CMK (cell line): Measurements from ENCODE around the gene ANKRD63.

ENCODE experiments used
- DNase-seq: peaks from one replicate; pipeline ENCODE4 v3.0.0-alpha.2; 2010; ENCODE audit warnings: low read depth

ANKRD63 gene

DNA sequence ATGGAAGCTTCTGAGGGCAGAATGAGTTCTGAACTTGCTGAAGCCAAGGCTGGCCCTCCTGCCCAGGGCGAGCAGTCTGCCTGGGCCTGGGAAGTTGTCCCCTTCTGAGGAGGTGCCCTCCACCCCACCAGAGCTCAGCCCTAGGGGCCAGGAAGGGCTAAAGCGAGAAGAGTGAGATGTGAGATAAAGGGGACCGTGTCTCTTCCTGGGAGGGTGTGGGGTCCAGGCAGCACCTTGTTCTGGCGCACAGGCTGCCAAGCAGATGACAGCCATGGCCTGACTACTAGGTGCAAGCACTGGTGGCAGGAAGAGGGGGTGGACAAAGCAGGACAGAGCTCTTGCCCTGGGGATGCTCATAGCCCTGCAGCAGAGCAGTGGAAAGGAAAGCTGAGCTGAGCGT is 40.3 kb downstream of the ANKRD63 start:
- DNase-seq, result no peak

DNA sequence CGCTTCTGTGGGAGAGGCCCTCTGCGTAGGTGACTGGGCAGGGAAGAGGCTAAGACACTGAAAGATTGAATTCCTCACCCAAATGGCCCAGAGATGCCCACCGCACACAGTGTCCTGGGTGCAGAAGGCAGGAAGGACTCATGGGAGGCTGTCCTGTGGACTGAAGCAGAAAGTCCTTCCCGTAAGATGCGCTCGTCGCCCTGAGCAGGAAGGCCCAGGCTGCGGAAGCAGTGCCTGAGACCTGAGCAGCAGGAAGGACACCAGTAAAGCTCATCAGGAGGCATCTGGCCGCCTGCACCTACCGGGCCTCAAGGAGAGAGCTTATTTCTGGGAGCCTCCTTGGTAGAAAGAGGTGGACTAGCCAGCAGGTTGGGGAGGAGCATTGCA is 40.7 kb downstream of the ANKRD63 start:
- no peak for DNase-seq

DNA sequence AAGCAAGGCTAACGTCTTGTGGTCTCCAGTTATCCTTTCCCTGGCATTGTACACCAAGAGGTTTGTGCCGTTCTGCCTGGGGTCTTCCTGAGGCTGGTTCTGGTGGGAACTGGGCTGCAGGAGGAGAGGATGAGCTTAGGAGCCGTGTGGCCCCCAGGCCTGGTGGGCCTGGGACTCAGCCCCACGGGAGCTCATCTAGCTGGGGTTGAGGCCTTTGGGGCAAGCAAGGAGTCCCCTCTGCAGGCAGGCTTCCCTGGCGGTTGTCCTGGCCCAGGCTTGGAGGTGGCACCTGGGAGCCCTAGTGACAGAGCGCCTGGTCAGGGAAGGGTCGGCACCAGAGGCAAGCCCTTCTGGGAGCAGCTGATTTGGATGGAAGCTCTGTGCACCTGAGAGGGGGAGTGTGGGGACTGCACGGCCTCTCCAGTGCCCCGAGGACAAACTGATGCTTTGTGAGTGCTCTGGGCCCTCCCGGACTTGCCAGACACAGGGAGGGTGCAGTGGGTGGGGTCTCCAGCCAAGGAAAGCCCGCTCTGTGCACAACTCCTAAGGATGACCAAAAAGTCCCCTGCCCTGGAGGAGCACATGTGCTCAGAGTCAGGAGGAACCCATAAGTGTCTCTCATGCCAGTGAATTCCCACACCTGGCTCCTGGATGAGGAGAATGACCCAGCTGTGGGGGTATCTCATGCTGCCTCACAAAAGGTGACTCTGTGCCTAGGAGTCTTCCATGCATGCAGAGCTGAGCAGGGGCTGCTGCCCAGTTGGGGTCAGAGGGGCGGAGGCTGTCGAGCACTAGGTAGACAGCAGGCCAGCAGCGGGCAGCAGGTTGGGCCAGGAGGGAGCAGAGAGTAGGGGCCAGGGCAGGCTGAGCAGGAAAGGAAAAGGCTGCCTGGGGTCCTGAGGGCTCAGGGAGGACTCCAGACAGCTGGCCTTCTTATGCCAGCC is 41.3 kb downstream of the ANKRD63 start:
- DNase-seq, result no peak

DNA sequence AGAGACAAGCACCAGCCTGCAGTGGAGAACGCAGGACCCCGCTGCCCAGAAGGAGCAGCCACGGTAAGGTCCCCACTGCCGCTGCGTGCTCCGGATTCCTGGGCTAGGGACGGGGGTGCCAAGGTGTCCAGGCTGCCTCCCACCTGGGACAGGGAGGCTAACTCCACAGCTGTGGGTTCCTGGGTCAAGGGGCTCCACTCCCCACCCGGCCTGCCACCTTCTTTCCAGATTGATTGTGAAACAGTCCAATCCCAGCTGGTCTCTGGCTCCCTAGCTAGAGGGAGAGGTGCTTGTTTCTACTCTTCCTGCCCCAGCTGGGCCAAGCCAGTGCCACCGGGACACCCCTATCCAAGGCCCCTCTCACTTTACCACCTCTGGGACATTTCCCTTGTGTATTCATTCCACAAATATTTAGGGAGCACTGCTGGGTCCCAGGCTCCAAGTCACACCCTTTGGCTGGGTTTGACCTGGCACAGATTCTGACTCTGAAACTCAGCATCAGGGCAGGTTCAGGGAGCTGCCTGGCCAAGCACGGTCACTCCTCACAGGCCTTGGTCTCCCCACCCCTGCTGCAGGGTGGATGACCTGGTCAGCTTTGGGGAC is 42.1 kb downstream of the ANKRD63 start:
- DNase-seq, result no peak

- DNase-seq, result no peak
These were observed 42.9 kb downstream of the ANKRD63 start for GRCh38 chr15:40239693-40240618.

DNA sequence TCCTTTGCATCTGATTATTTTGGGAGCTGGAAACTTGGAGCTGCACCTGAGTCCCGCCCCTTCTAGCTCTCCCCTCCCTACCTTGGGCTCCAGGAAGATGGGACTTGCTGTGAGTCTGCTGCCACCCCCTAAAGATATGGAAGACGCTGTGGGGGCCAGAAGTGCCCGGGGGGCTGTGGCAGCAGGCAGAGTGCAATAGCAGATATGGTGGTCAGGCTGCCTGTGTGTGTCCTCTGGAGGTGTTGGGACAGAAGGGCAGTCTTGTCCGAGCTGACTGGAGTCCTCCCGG is 43.5 kb downstream of the ANKRD63 start:
- DNase-seq, result no peak

DNA sequence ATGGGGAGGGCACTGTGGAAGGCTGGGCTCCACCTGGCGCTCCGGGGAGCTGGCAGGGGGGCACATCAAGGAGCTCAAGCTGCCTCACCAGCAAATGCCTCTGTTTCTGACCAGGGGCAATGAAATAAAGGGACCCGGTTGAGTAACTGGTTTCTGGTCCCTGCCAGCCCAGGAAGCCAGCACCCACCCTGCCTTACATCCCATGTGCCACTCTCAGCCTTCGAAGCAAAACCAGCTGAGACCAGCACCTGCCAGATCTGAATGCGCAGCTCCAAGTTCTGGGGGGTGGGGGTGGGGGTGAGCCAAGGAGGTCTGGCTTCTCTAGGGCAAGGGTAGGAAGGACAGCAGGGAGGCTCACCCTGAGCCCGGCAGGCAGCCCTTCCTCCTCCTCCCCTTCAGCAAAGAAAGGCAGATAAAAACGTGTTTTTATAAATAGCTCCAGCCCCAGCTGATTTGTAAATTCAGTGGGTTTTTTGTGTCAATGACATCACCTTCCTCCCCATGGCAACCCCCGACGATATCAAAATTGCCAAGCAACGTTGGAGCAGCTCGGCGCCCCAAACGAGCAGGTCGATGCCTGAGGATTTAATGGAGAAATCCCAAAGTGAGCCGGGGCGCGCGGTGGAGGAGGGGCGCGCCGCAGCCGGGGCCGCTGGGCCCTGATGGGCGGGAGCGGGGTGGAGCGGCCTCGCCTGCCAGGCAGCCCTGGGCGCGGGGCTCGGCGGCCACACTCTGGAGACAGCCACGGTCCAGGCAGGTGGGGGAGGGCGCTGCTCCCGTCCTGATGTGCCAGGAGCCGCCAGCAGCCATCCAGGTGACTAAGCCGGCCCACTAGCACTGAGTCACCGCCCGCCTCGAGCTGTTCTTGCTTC is 44.1 kb downstream of the ANKRD63 start, which contains the start of gene PAK6:
PAK6 (plus strand) TSS at position 532 of the 872 bp plus-strand sequence. CDS start 25,723 bp downstream, outside the sequence.
- DNase-seq, result no peak

- no peak for DNase-seq
These were observed 47.5 kb downstream of the ANKRD63 start for GRCh38 chr15:40235201-40235885.

DNA sequence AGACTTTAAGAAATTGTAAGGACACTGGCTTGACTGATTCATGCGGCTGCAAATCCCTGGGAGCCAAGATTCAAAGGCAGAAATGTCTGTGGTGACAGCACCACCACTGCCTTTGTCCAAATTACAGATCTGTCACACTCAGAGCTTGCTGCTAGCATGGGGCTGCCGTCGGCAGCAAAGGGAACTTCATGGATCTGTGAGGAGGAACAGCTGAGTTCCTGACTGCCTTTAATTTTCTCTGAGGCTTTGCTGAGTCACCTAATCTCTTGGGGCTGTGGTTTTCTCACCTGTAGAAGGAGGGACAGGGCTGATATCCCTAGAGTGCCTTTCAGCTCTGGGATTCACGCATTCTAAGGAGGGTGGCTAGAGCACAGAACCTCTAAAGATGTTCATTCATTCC is 48.1 kb downstream of the ANKRD63 start:
- no peak for DNase-seq

DNA sequence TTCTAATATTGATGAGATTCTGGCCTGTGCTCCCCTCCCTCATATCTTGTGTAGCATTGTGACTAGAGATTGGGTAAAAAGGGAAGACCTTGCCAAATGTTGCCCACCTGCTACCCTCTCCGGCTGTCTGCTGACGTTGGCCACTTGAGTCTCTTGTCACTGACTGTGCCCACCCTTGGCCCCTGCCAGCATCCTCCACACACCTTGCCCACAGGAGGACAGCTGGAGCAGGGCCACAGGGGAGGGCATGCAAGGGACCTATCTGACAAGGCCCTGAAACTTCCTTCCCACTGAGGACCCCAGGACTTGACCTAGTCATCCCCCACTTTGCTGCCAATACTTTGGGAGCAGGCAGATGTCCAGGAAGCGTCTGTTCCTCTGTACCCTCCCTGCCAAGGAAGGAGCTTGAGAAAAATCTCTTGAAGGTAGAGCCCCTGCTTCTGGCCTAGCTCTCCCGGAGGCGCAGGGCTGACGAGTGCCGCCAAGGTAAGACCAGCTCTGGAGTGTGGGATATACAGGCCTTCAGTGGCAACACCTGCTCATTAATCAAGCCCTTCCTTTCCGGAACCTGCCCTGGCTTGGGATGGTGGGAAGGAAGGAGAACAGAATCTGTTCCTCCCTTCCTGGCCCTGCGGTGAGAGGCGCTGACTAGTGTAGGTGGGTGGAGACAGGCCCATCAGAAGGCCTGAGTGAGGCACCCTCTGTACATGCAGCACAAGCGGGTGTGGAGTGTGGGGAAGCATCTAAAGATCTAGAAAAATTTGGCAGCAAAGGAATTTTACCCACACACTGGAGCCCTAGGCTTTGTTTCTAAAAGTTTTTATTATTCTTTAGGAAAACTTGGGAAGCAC is 48.9 kb downstream of the ANKRD63 start:
- DNase-seq, result no peak

DNA sequence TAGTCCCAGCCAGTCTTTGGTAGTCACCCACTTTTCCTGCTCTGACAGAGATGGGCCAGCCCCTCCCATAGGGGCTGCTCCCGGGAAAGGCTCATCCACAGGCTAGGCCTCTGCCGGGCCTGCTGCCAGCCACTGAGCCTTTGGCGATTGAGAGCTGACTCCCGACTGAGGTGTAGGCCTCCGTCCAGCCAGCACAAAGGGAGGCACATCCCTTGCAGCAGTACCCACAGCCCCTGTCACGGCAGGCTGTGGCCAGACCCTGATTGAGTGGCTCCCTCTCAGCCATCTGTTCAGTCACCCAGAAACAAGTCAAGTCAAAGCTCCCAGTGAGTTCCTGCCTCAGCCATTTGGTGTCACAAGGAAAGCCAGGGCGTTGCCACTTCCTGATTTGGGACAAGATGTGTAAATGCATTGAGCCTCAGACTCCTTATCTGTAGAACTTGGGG is 50.2 kb downstream of the ANKRD63 start:
- DNase-seq, result no peak
